Measurements from ENCODE around the gene C1orf94.

C1orf94 gene

DNA sequence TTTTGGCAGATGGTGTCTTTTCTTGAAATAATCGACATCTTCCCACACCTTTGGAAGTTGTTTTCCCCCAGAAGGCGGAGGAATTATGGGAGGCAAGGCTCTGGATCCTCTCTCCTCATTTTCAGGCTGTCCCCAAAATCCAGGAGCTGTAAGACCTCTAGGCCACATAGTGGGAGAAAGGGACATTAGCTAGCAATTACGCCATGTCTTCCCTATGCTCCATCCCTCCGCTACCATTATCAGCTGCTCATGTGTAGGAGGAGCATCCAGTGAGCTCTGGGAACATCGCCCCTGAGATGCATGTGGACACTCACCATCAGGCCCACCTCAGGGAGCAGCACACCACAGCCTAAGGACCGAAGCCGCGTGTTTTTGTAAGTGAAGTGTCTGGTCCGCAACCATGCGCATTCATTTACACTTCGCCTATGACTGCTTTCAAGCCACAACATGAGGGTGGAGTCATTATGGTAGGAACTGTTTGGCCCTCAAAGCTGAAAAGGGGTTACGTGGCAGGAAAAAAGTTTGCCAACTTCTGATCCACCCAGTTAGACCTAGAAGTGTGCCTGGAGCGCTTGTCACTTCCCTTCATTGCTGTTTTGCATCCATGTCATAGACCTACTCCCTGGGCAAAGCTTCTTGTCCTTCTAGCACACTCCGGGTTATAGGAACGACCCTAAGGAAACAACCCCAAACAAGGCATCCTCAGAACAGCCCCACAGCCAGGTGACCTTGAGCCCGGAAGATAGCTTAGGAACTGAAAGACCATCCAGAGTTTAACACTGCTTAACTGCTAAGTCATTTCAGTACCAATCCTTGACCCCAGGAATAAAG, 85.5 kb downstream of the C1orf94 start:
- H3K4me3 ChIP-seq (ENCODE audit: insufficient read length, low read depth): no peak overlapping the region
- H3K27me3 ChIP-seq (ENCODE audit: insufficient read depth, insufficient read length): peaks cover 8% of the 10 kb centered on the region
- H3K9me3 ChIP-seq (ENCODE audit: insufficient read depth, low read length): no peaks in the 10 kb centered on the region
- no peak for TF ChIP-seq YY1 (IDR thresholded peaks at IDR 0.05; ENCODE audit: insufficient read depth, insufficient read length)
- no peak for TF ChIP-seq ZNF274 (IDR thresholded peaks at IDR 0.05; ENCODE audit: low read depth, low read length)
- TF ChIP-seq SUZ12 (IDR thresholded peaks at IDR 0.05; ENCODE audit: extremely low read depth, insufficient read depth, insufficient read length): no peak
- H3K4me1 ChIP-seq (ENCODE audit: insufficient read depth, insufficient read length): no peaks in the 10 kb centered on the region
- H3K9ac ChIP-seq (ENCODE audit: insufficient read length, low read depth): no peak overlapping the region
- no peaks in the 10 kb centered on the region for H3K36me3 ChIP-seq (ENCODE audit: insufficient read depth, insufficient read length, low read length)
- no peak for DNase-seq (ENCODE audit: low read depth, low spot score)

DNA sequence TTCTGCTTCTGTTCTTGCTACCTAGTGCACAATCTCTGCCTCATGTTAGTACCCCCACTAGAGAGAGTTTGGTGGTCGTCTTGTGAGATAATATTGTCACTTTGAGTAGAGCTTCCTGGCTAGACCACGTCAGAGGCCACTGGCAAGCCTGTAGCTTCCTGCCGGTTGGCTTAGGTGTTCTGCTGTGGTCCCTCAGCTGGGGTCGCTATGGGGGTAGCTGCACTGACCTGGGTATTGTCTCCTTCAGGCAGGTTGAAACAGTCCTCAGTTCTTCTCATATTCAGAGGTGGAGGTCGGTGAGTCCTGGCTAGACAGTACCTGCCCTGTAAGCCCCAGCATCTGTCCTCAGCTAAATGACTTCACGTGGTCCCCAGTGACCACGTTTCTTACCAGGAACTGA, 86.2 kb downstream of the C1orf94 start:
- Histone ChIP-seq H3K27me3 (ENCODE audit: insufficient read depth, insufficient read length) (peaks cover 15% of the 10 kb centered on the region), H3K9ac (ENCODE audit: insufficient read length, low read depth) (no peak overlapping the region), H3K4me3 (ENCODE audit: insufficient read length, low read depth) (no peak overlapping the region), H3K9me3 (ENCODE audit: insufficient read depth, low read length) (no peaks in the 10 kb centered on the region), H3K36me3 (ENCODE audit: insufficient read depth, insufficient read length, low read length) (no peaks in the 10 kb centered on the region), H3K4me1 (ENCODE audit: insufficient read depth, insufficient read length) (no peaks in the 10 kb centered on the region)
- no peak for DNase-seq (ENCODE audit: low read depth, low spot score)
- TF ChIP-seq ZNF274 (IDR thresholded peaks at IDR 0.05; ENCODE audit: low read depth, low read length): no peak
- TF ChIP-seq SUZ12 (IDR thresholded peaks at IDR 0.05; ENCODE audit: extremely low read depth, insufficient read depth, insufficient read length): no peak
- TF ChIP-seq YY1 (IDR thresholded peaks at IDR 0.05; ENCODE audit: insufficient read depth, insufficient read length): no peak

DNA sequence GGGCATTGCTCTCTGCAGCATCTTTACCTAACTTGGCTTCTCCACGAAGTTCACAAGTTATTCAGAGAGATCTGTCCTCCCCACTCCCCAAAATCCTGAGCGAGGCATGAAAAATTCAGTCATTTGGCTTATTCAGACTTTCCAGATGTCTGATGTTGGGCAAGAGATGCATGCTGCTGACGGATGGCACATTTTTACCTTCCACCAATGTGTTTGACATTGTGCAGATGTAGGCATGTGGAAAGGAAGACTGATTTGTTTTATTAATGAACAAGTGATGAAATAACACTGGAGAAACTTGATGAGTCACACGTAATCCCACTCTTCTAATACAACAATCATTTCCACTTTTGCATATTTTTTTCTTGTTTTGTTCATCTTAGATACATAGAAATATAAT, 86.7 kb downstream of the C1orf94 start:
- TF ChIP-seq ZNF274 (IDR thresholded peaks at IDR 0.05; ENCODE audit: low read depth, low read length): no peak
- TF ChIP-seq SUZ12 (IDR thresholded peaks at IDR 0.05; ENCODE audit: extremely low read depth, insufficient read depth, insufficient read length): no peak
- TF ChIP-seq YY1 (IDR thresholded peaks at IDR 0.05; ENCODE audit: insufficient read depth, insufficient read length): no peak
- no peaks in the 10 kb centered on the region for H3K4me1 ChIP-seq (ENCODE audit: insufficient read depth, insufficient read length)
- H3K9ac ChIP-seq (ENCODE audit: insufficient read length, low read depth): no peak overlapping the region
- H3K9me3 ChIP-seq (ENCODE audit: insufficient read depth, low read length): no peaks in the 10 kb centered on the region
- no peak overlapping the region for H3K4me3 ChIP-seq (ENCODE audit: insufficient read length, low read depth)
- DNase-seq (ENCODE audit: low read depth, low spot score): no peak
- no peaks in the 10 kb centered on the region for H3K36me3 ChIP-seq (ENCODE audit: insufficient read depth, insufficient read length, low read length)
- H3K27me3 ChIP-seq (ENCODE audit: insufficient read depth, insufficient read length): peaks cover 16% of the 10 kb centered on the region

DNA sequence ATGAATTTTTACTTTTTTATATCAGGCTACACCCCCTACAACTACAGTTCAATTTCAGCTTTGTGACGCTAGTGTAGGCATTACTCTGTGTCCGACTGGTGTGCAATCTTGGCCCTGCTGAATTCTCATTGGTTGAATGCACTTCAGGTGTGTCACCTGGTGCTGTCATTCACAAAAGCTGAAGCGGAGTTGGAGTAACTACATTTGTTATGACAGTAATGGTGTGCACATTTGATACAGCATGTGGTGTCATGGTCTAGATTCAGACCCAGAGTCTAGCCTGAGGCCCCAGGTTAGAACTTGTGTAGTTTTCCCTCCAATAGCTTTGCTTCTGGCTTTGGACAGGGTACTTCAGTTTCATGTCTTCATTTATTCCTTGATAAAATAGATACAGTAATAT, 88.7 kb downstream of the C1orf94 start:
- Histone ChIP-seq H3K4me1 (ENCODE audit: insufficient read depth, insufficient read length) (no peaks in the 10 kb centered on the region), H3K27me3 (ENCODE audit: insufficient read depth, insufficient read length) (peaks cover 21% of the 10 kb centered on the region), H3K9me3 (ENCODE audit: insufficient read depth, low read length) (no peaks in the 10 kb centered on the region), H3K4me3 (ENCODE audit: insufficient read length, low read depth) (no peak overlapping the region), H3K9ac (ENCODE audit: insufficient read length, low read depth) (no peak overlapping the region), H3K36me3 (ENCODE audit: insufficient read depth, insufficient read length, low read length) (no peaks in the 10 kb centered on the region)
- TF ChIP-seq YY1 (IDR thresholded peaks at IDR 0.05; ENCODE audit: insufficient read depth, insufficient read length) (no peak), SUZ12 (IDR thresholded peaks at IDR 0.05; ENCODE audit: extremely low read depth, insufficient read depth, insufficient read length) (no peak), ZNF274 (IDR thresholded peaks at IDR 0.05; ENCODE audit: low read depth, low read length) (no peak)
- no peak for DNase-seq (ENCODE audit: low read depth, low spot score)

DNA sequence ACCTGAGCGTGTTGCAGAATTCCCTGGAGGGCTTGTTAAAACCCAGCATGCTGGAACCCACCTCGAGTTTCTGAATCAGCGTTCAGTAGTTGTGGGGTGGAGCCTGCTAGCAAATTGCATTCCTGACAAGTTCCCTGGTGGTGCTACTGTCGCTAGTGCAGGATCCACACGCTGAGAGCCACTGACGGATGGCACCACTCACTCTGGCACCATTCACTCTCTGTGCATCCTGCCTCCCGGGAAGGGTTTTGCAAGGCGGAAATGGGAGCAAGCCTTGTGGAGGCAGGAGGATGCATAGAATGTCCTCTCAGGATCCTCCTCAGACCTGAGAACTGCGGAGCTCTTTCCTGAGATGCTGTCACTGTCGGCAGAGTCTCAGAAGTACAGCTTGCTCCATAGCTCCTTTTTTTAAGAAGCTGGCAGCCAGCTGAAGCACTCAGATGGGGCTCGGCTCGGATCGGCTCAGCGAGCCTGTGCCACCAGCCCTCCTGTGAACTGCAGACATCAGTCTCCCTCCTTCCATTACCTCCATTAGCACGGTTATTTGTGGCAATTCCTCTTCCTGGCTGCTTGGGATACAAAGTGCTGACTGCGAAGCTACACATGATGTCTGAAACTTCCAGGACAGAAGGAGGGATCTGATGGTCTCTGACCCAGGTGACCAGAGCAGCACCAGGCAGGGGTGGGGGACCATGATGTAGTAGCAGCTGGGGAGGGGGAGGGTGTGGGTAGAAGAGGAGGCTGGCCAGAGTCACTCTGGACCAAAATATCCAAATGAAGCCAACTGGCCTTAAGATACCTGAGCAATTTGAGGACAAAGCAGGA, 89.6 kb downstream of the C1orf94 start:
- H3K36me3 ChIP-seq (ENCODE audit: insufficient read depth, insufficient read length, low read length): no peaks in the 10 kb centered on the region
- no peak overlapping the region for H3K9ac ChIP-seq (ENCODE audit: insufficient read length, low read depth)
- peaks cover 21% of the 10 kb centered on the region for H3K27me3 ChIP-seq (ENCODE audit: insufficient read depth, insufficient read length)
- no peaks in the 10 kb centered on the region for H3K9me3 ChIP-seq (ENCODE audit: insufficient read depth, low read length)
- H3K4me3 ChIP-seq (ENCODE audit: insufficient read length, low read depth): peak overlapping the region; percentile 12
- no peaks in the 10 kb centered on the region for H3K4me1 ChIP-seq (ENCODE audit: insufficient read depth, insufficient read length)
- DNase-seq (ENCODE audit: low read depth, low spot score): no peak
- TF ChIP-seq SUZ12 (IDR thresholded peaks at IDR 0.05; ENCODE audit: extremely low read depth, insufficient read depth, insufficient read length) (no peak), ZNF274 (IDR thresholded peaks at IDR 0.05; ENCODE audit: low read depth, low read length) (no peak), YY1 (IDR thresholded peaks at IDR 0.05; ENCODE audit: insufficient read depth, insufficient read length) (no peak)

DNA sequence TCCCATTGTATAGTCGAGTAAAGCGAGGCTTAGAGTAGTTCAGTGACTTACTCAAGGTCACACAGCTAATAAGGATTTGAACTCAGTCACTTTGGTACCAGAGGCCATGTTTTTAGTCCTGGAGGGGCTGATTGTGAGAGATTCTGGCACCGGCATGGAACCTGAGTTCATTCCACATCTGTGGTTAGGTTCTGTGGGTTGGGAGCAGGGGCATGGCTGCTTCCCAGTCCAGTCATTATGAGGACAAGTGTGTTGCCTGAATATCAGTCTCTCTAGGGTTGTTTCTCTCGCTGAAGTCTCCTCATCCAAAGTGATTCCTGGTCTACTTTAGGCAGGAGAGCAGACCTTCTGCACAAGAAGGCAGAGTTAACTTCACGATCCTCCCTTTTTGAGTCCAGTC, 90.6 kb downstream of the C1orf94 start:
- TF ChIP-seq SUZ12 (IDR thresholded peaks at IDR 0.05; ENCODE audit: extremely low read depth, insufficient read depth, insufficient read length): no peak
- no peak for TF ChIP-seq YY1 (IDR thresholded peaks at IDR 0.05; ENCODE audit: insufficient read depth, insufficient read length)
- TF ChIP-seq ZNF274 (IDR thresholded peaks at IDR 0.05; ENCODE audit: low read depth, low read length): no peak
- DNase-seq (ENCODE audit: low read depth, low spot score): no peak
- Histone ChIP-seq H3K9me3 (ENCODE audit: insufficient read depth, low read length) (no peaks in the 10 kb centered on the region), H3K9ac (ENCODE audit: insufficient read length, low read depth) (no peak overlapping the region), H3K27me3 (ENCODE audit: insufficient read depth, insufficient read length) (peaks cover 23% of the 10 kb centered on the region), H3K4me3 (ENCODE audit: insufficient read length, low read depth) (no peak overlapping the region), H3K36me3 (ENCODE audit: insufficient read depth, insufficient read length, low read length) (no peaks in the 10 kb centered on the region), H3K4me1 (ENCODE audit: insufficient read depth, insufficient read length) (no peaks in the 10 kb centered on the region)

All from NT2/D1 (cell line).